A673 (cell line): Measurements from ENCODE around the gene EPHA5. TPM values are rescaled to one million over a fixed set of nuclear protein-coding genes. Genes with fewer than 3 reads are reported as not detected.

Source experiments
- Bru-seq: library from RNA; stranded (reverse); fragments of 400-500 nt; gene quantifications from one replicate; lab custom pipeline; 2021; lab: Mats Ljungman, UMichigan
- BruChase-seq, 2 experiments: library from RNA; stranded (reverse); fragments of 400-500 nt; gene quantifications; one replicate each; lab custom pipeline; 2021; lab: Mats Ljungman, UMichigan
- BruUV-seq: library from RNA; stranded (reverse); fragments of 400-500 nt; replicated peaks from 2 replicates; lab custom pipeline; 2021; lab: Mats Ljungman, UMichigan
- CTCF ChIA-PET: fragments of 300-600 bp; sonication (Branson Sonifier 250); formaldehyde crosslinking; loops from one replicate; lab custom pipeline; 2022; ENCODE audit warnings: antibody characterized with exemption; lab: Charles Lee
- POLR2A ChIA-PET: fragments of 300-600 bp; sonication (Branson Sonifier 250); formaldehyde crosslinking; loops from one replicate; lab custom pipeline; 2022; ENCODE audit warnings: antibody characterized with exemption; ENCODE audit not compliant: low non-redundant PET; lab: Charles Lee
- DNase-seq: peaks from one replicate; pipeline ENCODE4 v3.0.0-alpha.2; 2015; ENCODE audit warnings: low spot score
- H3K27ac ChIP-seq: fragments of 200-600 bp; sonication (generic); 2 replicates; pipeline ENCODE4 v1.5.1; 2016; ENCODE audit warnings: mixed run types, low read depth, mild to moderate bottlenecking, mixed read lengths, antibody characterized with exemption, low read length; ENCODE audit not compliant: poor library complexity, severe bottlenecking
- H3K27me3 ChIP-seq: fragments of 200-600 bp; sonication (generic); replicated peaks from 2 replicates; pipeline ENCODE4 v1.6.1; 2017; ENCODE audit warnings: mixed run types, low read depth, mild to moderate bottlenecking, mixed read lengths, antibody characterized with exemption, low read length; ENCODE audit not compliant: insufficient read depth, poor library complexity
- H3K36me3 ChIP-seq: fragments of 200-600 bp; sonication (generic); 2 replicates; pipeline ENCODE4 v1.6.1; 2016; ENCODE audit warnings: mixed run types, mild to moderate bottlenecking, mixed read lengths, antibody characterized with exemption, low read length; ENCODE audit not compliant: insufficient read depth, poor library complexity, severe bottlenecking
- H3K4me1 ChIP-seq: fragments of 200-600 bp; sonication (generic); 2 replicates; pipeline ENCODE4 v1.6.1; 2017; ENCODE audit warnings: mixed run types, mild to moderate bottlenecking, mixed read lengths, antibody characterized with exemption, low read length; ENCODE audit not compliant: insufficient read depth, poor library complexity, severe bottlenecking
- H3K4me3 ChIP-seq: fragments of 200-600 bp; sonication (generic); 2 replicates; pipeline ENCODE4 v1.5.1; 2016; ENCODE audit warnings: low read depth, mixed run types, mild to moderate bottlenecking, mixed read lengths, low read length; ENCODE audit not compliant: poor library complexity, severe bottlenecking
- H3K9me3 ChIP-seq: fragments of 200-600 bp; sonication (generic); 2 replicates; pipeline ENCODE4 v1.6.1; 2016; ENCODE audit warnings: mixed run types, low read depth, mild to moderate bottlenecking, mixed read lengths, antibody characterized with exemption, low read length; ENCODE audit not compliant: poor library complexity, severe bottlenecking
- EZH2 ChIP-seq: fragments of 200-600 bp; sonication (generic); IDR thresholded peaks from 2 replicates; pipeline ENCODE4 v1.6.1; 2017; ENCODE audit warnings: borderline replicate concordance, low read depth, mild to moderate bottlenecking, mixed read lengths, antibody characterized with exemption, low read length; ENCODE audit not compliant: poor library complexity, severe bottlenecking
- intact Hi-C: fragments of 100-400 bp; cut with micrococcal nuclease; formaldehyde crosslinking; loops from one replicate; pipeline ENCODE4 v1.10.0; 2022; ENCODE audit not compliant: unreplicated experiment
- long read RNA-seq: library from polyadenylated mRNA; stranded (forward); transcript quantifications from one replicate; pipeline ENCODE4 v2.0.0, GENCODE V29; 2022
- total RNA-seq: library from RNA; stranded (reverse); gene quantifications from 2 replicates; pipeline ENCODE4 v1.2.3, GENCODE V29; 2021
- TF ChIP-seq, protein P1 (sequence below): fragments of 300-800, 200-600 bp; sonication (generic); conservative IDR thresholded peaks from 2 replicates; pipeline ENCODE4 v1.5.1; 2017; ENCODE audit warnings: low read depth, mild to moderate bottlenecking, antibody characterized with exemption, low read length, moderate library complexity, mixed read lengths

Gene EPHA5
- total RNA-seq = 5.0 and 6.0 TPM in 2 replicates
- Bru-seq, nascent RNA = percentile 62 among the genes with signal in this experiment
- BruChase-seq, experiment 1, labeled RNA remaining after a 2-hour chase = percentile 51 among the genes with signal in this experiment
- percentile 46 among the genes with signal in this experiment for BruChase-seq, experiment 2, labeled RNA remaining after a 6-hour chase
- long read RNA-seq, partial matches to known transcripts = 6 of 9 reads
- long read RNA-seq, other reads (novel, unspliced or antisense) = 3 of 9 reads

DNA sequence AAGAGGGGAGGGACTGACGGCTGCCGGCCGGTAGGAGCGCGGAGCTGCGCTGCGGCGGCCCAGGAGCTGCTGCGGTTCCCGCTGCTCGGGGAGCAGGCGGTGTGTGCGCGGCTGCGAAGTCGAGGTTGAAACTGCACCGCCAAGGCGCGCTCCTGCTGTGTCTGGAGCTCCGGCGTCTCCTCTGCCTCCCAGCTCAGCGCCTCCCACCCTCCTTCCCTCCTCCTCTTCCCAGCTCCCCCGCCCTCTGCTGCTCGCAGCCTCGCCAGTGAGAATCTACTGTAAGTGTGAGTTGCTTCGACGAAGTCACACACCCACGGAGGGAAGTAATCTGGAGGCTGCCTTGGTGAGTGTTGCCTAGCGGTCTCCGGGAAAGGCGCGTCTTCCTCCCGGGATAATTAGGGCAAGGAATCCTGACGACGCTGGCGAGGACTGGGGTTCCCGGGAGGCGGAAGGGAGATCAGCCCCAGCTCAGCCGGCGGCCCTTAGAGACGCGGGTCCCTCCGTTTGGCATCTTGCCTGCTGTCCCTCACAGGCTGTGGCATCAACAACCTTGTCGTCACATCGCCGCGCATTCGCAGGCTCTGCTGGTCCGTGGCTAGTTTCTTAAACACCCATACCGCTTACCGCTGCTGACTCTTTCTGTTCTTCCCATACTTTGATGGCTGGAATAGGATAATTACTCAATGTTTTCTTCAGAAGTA, at the start of gene EPHA5:
TSS of gene EPHA5 (minus strand) at position 159 of the 701 bp plus-strand sequence. CDS start 747 bp downstream, outside the sequence.
- intact Hi-C loops = no loop called here
- H3K27ac ChIP-seq = peak within 1 kb of the TSS; percentile 82
- H3K4me3 ChIP-seq = peak within 1 kb of the TSS; percentile 73
- TF ChIP-seq EZH2 = no peak
- TF ChIP-seq, protein P1, sequence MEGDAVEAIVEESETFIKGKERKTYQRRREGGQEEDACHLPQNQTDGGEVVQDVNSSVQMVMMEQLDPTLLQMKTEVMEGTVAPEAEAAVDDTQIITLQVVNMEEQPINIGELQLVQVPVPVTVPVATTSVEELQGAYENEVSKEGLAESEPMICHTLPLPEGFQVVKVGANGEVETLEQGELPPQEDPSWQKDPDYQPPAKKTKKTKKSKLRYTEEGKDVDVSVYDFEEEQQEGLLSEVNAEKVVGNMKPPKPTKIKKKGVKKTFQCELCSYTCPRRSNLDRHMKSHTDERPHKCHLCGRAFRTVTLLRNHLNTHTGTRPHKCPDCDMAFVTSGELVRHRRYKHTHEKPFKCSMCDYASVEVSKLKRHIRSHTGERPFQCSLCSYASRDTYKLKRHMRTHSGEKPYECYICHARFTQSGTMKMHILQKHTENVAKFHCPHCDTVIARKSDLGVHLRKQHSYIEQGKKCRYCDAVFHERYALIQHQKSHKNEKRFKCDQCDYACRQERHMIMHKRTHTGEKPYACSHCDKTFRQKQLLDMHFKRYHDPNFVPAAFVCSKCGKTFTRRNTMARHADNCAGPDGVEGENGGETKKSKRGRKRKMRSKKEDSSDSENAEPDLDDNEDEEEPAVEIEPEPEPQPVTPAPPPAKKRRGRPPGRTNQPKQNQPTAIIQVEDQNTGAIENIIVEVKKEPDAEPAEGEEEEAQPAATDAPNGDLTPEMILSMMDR = no peak
- peak; percentile 93 for DNase-seq
- peaks cover 23% of the 10 kb centered on the region for H3K4me1 ChIP-seq
- no TSS peak for BruUV-seq
- POLR2A ChIA-PET = no interaction called here
- H3K36me3 ChIP-seq = no peaks in the 10 kb centered on the region
- H3K9me3 ChIP-seq = no peaks in the 10 kb centered on the region
- no peaks in the 10 kb centered on the region for H3K27me3 ChIP-seq
- CTCF ChIA-PET = interaction anchor here (0.5 to 0.7 kb wide), 2 partner anchors 63 to 90 kb away, joined by 3 to 4 read pairs; no protein-coding TSS in a partner anchor

DNA sequence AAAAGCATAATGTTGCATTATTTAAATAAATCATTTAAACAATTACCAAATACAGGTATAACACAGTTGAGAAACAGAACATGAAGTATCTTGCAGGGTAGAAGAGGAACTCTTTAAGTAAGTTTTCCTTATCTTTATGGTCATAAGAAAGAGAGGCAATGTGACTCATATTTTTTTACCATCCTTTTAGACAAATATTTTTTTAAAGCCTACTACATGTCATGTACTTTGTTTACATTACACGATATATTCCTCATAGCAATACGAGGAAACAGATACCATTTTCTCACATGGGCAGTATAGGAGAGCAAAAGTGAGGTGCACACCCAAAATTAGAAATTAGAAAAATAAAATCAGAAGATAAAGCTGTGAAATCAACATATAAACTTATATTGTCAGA, 49.3 kb upstream of the EPHA5 start:
- H3K27ac ChIP-seq = no peak overlapping the region
- TF ChIP-seq EZH2 = no peak
- TF ChIP-seq, protein P1 = no peak
- H3K4me1 ChIP-seq = no peaks in the 10 kb centered on the region
- no peaks in the 10 kb centered on the region for H3K9me3 ChIP-seq
- H3K4me3 ChIP-seq = no peak overlapping the region
- CTCF ChIA-PET = no interaction called here
- no peaks in the 10 kb centered on the region for H3K36me3 ChIP-seq
- intact Hi-C loops = no loop called here
- no TSS peak for BruUV-seq
- no peaks in the 10 kb centered on the region for H3K27me3 ChIP-seq
- no peak for DNase-seq
- POLR2A ChIA-PET = no interaction called here

DNA sequence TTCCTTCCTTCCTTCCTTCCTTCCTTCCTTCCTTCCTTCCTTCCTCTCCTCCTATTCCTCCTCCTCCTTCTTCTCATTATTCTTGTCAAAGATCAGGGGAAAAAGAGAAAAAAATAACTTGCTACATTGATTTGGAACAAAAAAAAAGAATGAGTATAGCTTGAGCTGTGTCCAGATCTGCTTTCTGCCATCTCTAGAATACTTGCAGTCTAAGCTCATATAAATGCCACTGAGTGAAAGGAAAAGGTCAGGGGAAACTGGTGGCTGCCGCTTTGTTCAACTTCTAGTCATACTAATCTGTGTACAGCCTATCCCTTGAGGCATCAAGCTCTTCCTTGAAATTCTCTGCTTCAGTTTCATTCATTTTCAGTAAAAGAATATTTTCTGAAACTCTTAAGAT, 28.3 kb upstream of the EPHA5 start:
- CTCF ChIA-PET = interaction anchor here (0.7 kb wide), 2 partner anchors 147 to 914 kb away, joined by 4 to 5 read pairs; no protein-coding TSS in a partner anchor
- no peak overlapping the region for H3K4me3 ChIP-seq
- POLR2A ChIA-PET = no interaction called here
- TF ChIP-seq, protein P1 = no peak
- TF ChIP-seq EZH2 = no peak
- no peaks in the 10 kb centered on the region for H3K9me3 ChIP-seq
- no peaks in the 10 kb centered on the region for H3K36me3 ChIP-seq
- H3K4me1 ChIP-seq = peaks cover 48% of the 10 kb centered on the region
- peak overlapping the region; percentile 93 for H3K27ac ChIP-seq
- no TSS peak for BruUV-seq
- DNase-seq = peak; percentile 91
- no peaks in the 10 kb centered on the region for H3K27me3 ChIP-seq
- intact Hi-C loops = loop anchor here (5.0 to 10.0 kb wide), 3 partner anchors 116 to 694 kb away; no protein-coding TSS in a partner anchor
